ENCODE data around the gene GEN1.
A peak's percentile ranks its signal among the peaks of the same experiment; 100 is the strongest.

GEN1 gene

DNA sequence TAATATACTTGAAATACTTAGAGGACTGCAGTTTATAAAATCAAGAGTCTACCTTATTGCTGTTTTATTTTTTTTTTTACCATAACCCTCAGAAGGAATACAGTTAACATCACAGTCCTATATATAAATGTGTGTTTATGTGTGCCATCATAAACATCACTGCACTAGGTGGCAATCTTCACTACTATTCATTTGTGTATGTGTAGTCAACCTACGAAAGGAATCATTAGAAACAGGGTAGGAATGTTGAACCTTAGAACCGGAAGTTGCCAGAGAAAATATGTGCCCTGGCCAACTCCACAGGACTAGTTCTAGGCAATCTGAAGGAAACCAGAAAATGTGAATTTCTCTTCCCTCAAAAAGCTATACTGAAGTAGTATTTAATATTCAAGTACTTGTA lies 3.4 kb downstream of the GEN1 start:
- TF ChIP-seq, protein P1, sequence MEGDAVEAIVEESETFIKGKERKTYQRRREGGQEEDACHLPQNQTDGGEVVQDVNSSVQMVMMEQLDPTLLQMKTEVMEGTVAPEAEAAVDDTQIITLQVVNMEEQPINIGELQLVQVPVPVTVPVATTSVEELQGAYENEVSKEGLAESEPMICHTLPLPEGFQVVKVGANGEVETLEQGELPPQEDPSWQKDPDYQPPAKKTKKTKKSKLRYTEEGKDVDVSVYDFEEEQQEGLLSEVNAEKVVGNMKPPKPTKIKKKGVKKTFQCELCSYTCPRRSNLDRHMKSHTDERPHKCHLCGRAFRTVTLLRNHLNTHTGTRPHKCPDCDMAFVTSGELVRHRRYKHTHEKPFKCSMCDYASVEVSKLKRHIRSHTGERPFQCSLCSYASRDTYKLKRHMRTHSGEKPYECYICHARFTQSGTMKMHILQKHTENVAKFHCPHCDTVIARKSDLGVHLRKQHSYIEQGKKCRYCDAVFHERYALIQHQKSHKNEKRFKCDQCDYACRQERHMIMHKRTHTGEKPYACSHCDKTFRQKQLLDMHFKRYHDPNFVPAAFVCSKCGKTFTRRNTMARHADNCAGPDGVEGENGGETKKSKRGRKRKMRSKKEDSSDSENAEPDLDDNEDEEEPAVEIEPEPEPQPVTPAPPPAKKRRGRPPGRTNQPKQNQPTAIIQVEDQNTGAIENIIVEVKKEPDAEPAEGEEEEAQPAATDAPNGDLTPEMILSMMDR (IDR thresholded peaks at IDR 0.05; ENCODE audit: low read depth, low read length) = peak; percentile 19; the same call in 1 of the 2 replicates
- H3K4me3 ChIP-seq (ENCODE audit: low read depth, low read length) = 0 out of 2 replicates have a peak overlapping the region, but pooled peaks have one; percentile 1

DNA sequence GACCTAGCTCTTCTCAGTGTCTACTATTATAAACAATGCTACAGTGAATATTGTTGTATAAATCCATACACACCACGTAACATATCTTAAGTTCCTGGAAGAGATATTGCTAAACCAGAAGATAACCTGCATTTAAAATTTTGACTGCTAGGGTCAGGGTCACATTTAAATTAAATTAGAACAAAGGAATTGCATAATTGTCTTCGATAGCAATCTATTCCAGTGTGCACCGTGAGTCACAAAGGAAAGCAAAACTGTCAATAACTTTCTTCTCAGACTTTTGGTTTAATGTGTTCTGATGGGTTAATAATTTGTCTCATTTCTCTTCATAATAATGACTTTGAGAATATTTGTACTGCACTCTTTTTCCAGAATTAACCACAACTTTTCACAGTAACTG lies 4.2 kb downstream of the GEN1 start:
- H3K36me3 ChIP-seq = peaks cover 5% of the 10 kb centered on the region; the same call in 1 of the 2 replicates
- TF ChIP-seq, protein P1 (IDR thresholded peaks at IDR 0.05; ENCODE audit: low read depth, low read length) = no peak
- no peak overlapping the region for H3K4me3 ChIP-seq (ENCODE audit: low read depth, low read length)
- DNase-seq = no peak
- peaks cover 9% of the 10 kb centered on the region; the same call in 1 of the 2 replicates for H3K4me1 ChIP-seq
- H3K27me3 ChIP-seq = no peaks in the 10 kb centered on the region
- no peaks in the 10 kb centered on the region for H3K9me3 ChIP-seq

More for the DNA sequence above, 3.4 kb downstream of the GEN1 start:
- Histone ChIP-seq H3K4me1 (peaks cover 9% of the 10 kb centered on the region; the same call in 1 of the 2 replicates), H3K36me3 (peaks cover 5% of the 10 kb centered on the region; the same call in 1 of the 2 replicates), H3K27me3 (no peaks in the 10 kb centered on the region), H3K9me3 (no peaks in the 10 kb centered on the region)
- DNase-seq = no peak

DNA sequence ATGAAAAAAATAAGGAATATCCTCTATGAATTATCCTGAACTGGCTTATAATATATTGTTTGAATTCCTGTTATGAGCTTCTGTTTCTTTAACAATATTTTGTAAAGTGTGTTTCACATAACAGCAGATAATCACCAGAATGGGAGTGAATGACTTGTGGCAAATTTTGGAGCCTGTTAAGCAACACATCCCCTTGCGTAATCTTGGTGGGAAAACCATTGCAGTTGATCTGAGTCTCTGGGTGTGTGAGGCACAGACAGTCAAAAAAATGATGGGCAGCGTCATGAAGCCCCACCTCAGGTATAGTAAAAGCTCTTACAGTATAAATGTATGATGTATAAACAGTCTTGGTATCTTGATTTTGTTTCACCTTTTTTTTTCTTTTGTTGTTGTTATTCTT lies 5.9 kb downstream of the GEN1 start:
- H3K9me3 ChIP-seq = no peaks in the 10 kb centered on the region
- DNase-seq = no peak
- peaks cover 6% of the 10 kb centered on the region for H3K36me3 ChIP-seq
- TF ChIP-seq, protein P1 (IDR thresholded peaks at IDR 0.05; ENCODE audit: low read depth, low read length) = no peak
- no peak overlapping the region for H3K4me3 ChIP-seq (ENCODE audit: low read depth, low read length)
- H3K27me3 ChIP-seq = no peaks in the 10 kb centered on the region
- H3K4me1 ChIP-seq = peaks cover 9% of the 10 kb centered on the region; the same call in 1 of the 2 replicates

DNA sequence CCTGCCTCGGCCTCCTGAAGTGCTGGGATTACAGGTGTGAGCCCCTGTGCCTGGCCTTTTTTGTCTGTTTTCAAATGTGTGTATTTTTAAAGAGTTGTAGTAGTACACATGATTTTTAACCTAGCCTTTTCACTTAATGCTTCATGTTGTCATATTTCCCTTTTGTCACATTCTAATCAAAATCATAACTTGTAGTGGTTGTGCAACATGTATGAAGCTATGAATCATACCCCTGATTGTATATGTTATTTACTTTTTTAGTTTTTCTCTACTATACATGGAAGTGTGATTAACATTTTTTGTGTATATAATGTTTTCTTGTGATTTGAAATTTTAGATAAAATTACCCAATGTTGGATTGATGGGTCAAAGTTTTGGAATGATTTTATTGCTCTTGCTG lies 8.5 kb downstream of the GEN1 start:
- Histone ChIP-seq H3K9me3 (no peaks in the 10 kb centered on the region), H3K36me3 (peaks cover 15% of the 10 kb centered on the region), H3K4me3 (ENCODE audit: low read depth, low read length) (no peak overlapping the region), H3K27me3 (no peaks in the 10 kb centered on the region), H3K4me1 (0 out of 2 replicates have a peak, but pooled peaks cover 3% of the 10 kb centered on the region)
- TF ChIP-seq, protein P1 (IDR thresholded peaks at IDR 0.05; ENCODE audit: low read depth, low read length) = no peak
- DNase-seq = no peak

DNA sequence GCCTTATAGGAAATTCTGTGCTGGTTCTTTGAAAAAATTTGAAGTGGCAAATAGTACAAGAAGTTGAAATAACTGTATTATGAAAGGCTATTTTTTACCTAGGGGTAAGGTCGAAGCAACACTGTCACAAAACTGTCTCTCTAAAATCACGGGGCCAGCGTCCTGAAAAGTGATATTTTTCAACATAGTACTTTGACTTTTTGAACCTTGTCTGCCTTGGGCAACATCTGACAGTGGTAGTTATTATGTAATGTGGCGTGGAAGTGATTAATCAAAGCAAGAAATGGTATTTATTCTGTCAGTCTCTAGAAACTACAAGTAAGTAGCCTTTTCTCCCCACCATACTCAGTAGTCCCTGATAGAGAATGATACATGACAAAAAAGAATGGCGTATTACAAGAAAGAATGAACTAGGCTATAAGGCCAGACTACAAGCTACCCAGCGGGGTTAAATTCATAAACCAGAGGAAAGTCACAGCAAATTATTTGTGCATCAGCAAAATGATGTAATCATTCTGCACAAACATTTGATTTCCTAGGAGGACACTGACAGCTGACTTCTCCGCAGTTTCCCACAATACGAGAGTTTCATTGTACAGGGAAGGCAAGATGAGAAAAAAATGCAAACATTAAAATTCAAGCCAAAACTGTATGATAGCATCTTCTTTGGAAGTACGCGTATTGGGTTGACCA lies 9.8 kb downstream of the GEN1 start:
- Histone ChIP-seq H3K4me3 (ENCODE audit: low read depth, low read length) (no peak overlapping the region), H3K27me3 (no peaks in the 10 kb centered on the region), H3K36me3 (peaks cover 18% of the 10 kb centered on the region), H3K4me1 (no peaks in the 10 kb centered on the region), H3K9me3 (no peaks in the 10 kb centered on the region)
- no peak for DNase-seq
- TF ChIP-seq, protein P1 (IDR thresholded peaks at IDR 0.05; ENCODE audit: low read depth, low read length) = no peak

DNA sequence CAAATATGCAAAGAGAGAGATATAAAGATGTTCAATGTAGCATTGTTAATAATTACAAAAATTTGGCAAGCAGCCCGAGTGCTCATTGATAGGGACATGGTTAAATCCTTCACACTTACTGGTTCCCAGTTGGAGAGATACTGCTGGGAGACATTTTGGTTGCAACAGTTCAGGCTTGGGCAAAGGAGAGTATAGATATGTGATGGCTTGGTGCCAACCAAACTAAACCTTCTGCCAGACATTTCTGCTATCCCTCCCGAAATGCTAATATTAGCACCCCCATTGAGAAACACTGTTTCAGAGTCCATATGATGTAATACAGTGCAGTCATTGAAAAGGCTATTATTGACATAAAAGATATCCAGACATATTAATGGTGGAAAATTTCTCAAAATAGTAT lies 11.5 kb downstream of the GEN1 start:
- H3K9me3 ChIP-seq = no peaks in the 10 kb centered on the region
- H3K4me1 ChIP-seq = no peaks in the 10 kb centered on the region
- DNase-seq = no peak
- H3K4me3 ChIP-seq (ENCODE audit: low read depth, low read length) = no peak overlapping the region
- H3K27me3 ChIP-seq = no peaks in the 10 kb centered on the region
- H3K36me3 ChIP-seq = peaks cover 18% of the 10 kb centered on the region
- TF ChIP-seq, protein P1 (IDR thresholded peaks at IDR 0.05; ENCODE audit: low read depth, low read length) = no peak
